NT2/D1 (cell line): ENCODE measurements around the gene PCSK2.

Experiments used
- SUZ12 ChIP-seq: IDR thresholded peaks from 2 replicates; pipeline ENCODE4 v1.6.1; 2011; ENCODE audit not compliant: insufficient read length, insufficient read depth; ENCODE audit errors: extremely low read depth
- YY1 ChIP-seq: IDR thresholded peaks from 2 replicates; pipeline ENCODE4 v1.6.1; 2011; ENCODE audit not compliant: insufficient read length, insufficient read depth
- ZNF274 ChIP-seq: IDR thresholded peaks from 2 replicates; pipeline ENCODE4 v1.6.1; 2011; ENCODE audit warnings: mild to moderate bottlenecking, low read depth, low read length

DNA sequence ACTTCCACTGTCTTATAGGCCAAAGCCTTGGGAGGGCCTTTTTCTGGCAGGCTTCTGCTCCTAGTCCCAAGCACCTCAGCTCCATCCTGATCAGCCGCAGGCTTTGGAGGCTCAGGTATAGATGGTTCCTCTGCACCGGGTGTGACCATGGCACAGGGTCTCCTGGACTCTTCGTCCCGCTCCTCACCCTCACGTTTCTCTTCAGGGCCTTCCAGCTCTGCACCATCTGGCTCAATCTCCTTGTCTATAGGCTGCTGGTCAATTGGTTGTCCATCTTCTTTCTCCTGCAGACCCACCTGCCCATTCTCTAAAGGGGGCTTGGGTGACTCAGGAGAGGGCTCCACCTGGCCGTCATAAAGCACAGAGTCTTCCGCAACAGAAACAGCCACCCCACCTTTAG lies 267.4 kb downstream of the PCSK2 start:
- TF ChIP-seq YY1: no peak
- TF ChIP-seq ZNF274: no peak
- TF ChIP-seq SUZ12: no peak
